HL-60 (cell line): Measurements from ENCODE around the gene ZNF48.

Experiments
- DNase-seq, 2 experiments: peaks; one replicate each; pipeline ENCODE4 v3.0.0-alpha.2; 2010 to 2020; ENCODE audit warnings: low read depth in 1 of 2, low spot score in 1 of 2
- H3K27ac ChIP-seq: fragments of 250-450 bp; sonication (Bioruptor Pico); replicated peaks from 2 replicates; pipeline ENCODE4 v1.5.1; 2020; ENCODE audit warnings: mild to moderate bottlenecking, moderate library complexity
- H3K27me3 ChIP-seq: fragments of 250-450 bp; sonication (Bioruptor Pico); 2 replicates; pipeline ENCODE4 v1.5.1; 2021; ENCODE audit warnings: mild to moderate bottlenecking, moderate library complexity; ENCODE audit not compliant: insufficient read depth, poor library complexity, severe bottlenecking
- H3K4me3 ChIP-seq: replicated peaks from 2 replicates; pipeline ENCODE4 v1.5.1; 2011; ENCODE audit warnings: mild to moderate bottlenecking, control low read depth, low read length; ENCODE audit not compliant: insufficient read depth
- GABPA ChIP-seq: IDR thresholded peaks from 2 replicates; pipeline ENCODE4 v1.6.1; 2012; ENCODE audit warnings: low read depth
- POLR2AphosphoS5 ChIP-seq: IDR thresholded peaks from 2 replicates; pipeline ENCODE4 v1.6.1; 2012; ENCODE audit warnings: low read depth
- SPI1 ChIP-seq: IDR thresholded peaks from 2 replicates; pipeline ENCODE4 v1.6.1; 2012; ENCODE audit warnings: low read depth, mild to moderate bottlenecking, borderline replicate concordance
- TF ChIP-seq, protein P1 (sequence below): IDR thresholded peaks from one replicate; pipeline ENCODE4 v1.5.1; 2011; ENCODE audit warnings: low read length, control low read depth, inconsistent platforms; ENCODE audit not compliant: insufficient read depth
- TF ChIP-seq, protein P2 (sequence below): IDR thresholded peaks from 2 replicates; pipeline ENCODE4 v1.6.1; 2012; ENCODE audit warnings: low read depth; ENCODE audit not compliant: insufficient replicate concordance

The ZNF48 gene

DNA sequence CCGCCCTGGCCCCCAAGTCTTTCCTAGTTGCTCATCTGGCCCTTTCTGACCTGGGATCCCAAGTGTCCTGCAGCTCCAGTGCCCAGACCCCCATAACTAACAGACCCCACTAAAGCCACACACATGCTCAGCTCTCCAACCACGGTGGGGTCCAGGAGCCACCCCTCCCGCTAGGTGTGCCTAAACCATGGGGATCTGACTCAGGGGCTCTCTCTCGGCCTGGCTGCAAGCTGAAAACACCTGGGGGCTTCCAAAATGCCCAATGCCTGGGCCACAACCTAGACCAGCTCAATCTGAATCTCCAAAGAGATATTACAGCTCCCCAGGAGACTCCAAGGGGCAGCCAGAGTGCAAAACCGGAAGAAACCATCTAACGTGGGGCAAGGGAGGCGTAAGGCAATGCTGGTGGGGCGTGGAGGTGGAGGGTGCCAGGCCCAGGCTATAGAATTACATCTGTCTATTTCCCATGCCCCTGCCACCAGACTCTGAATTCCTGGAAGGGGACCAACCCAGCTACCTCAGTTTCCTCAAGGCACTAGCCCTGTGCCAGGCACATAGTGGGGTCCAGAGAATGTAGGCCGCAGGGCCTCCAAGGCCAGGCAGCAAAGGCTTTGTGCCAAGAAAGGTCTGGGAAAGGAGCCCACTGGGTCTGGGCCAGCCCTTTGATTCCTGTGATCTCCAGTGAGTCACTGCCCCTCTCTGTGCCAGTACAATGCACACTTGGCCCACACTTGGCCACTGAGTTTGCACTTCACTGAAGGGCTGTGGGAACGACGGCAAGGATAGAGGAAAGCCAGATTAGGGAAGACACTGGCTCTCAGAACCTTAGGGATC, 43.4 kb upstream of the ZNF48 start:
- no peak for DNase-seq
- no peak for TF ChIP-seq POLR2AphosphoS5
- TF ChIP-seq, protein P1, sequence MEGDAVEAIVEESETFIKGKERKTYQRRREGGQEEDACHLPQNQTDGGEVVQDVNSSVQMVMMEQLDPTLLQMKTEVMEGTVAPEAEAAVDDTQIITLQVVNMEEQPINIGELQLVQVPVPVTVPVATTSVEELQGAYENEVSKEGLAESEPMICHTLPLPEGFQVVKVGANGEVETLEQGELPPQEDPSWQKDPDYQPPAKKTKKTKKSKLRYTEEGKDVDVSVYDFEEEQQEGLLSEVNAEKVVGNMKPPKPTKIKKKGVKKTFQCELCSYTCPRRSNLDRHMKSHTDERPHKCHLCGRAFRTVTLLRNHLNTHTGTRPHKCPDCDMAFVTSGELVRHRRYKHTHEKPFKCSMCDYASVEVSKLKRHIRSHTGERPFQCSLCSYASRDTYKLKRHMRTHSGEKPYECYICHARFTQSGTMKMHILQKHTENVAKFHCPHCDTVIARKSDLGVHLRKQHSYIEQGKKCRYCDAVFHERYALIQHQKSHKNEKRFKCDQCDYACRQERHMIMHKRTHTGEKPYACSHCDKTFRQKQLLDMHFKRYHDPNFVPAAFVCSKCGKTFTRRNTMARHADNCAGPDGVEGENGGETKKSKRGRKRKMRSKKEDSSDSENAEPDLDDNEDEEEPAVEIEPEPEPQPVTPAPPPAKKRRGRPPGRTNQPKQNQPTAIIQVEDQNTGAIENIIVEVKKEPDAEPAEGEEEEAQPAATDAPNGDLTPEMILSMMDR, result no peak
- TF ChIP-seq, protein P2, sequence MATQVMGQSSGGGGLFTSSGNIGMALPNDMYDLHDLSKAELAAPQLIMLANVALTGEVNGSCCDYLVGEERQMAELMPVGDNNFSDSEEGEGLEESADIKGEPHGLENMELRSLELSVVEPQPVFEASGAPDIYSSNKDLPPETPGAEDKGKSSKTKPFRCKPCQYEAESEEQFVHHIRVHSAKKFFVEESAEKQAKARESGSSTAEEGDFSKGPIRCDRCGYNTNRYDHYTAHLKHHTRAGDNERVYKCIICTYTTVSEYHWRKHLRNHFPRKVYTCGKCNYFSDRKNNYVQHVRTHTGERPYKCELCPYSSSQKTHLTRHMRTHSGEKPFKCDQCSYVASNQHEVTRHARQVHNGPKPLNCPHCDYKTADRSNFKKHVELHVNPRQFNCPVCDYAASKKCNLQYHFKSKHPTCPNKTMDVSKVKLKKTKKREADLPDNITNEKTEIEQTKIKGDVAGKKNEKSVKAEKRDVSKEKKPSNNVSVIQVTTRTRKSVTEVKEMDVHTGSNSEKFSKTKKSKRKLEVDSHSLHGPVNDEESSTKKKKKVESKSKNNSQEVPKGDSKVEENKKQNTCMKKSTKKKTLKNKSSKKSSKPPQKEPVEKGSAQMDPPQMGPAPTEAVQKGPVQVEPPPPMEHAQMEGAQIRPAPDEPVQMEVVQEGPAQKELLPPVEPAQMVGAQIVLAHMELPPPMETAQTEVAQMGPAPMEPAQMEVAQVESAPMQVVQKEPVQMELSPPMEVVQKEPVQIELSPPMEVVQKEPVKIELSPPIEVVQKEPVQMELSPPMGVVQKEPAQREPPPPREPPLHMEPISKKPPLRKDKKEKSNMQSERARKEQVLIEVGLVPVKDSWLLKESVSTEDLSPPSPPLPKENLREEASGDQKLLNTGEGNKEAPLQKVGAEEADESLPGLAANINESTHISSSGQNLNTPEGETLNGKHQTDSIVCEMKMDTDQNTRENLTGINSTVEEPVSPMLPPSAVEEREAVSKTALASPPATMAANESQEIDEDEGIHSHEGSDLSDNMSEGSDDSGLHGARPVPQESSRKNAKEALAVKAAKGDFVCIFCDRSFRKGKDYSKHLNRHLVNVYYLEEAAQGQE, result no peak
- TF ChIP-seq SPI1, result no peak
- TF ChIP-seq GABPA, result no peak
- H3K27me3 ChIP-seq, result no peaks in the 10 kb centered on the region
- no peak overlapping the region for H3K4me3 ChIP-seq
- H3K27ac ChIP-seq, result no peak overlapping the region

DNA sequence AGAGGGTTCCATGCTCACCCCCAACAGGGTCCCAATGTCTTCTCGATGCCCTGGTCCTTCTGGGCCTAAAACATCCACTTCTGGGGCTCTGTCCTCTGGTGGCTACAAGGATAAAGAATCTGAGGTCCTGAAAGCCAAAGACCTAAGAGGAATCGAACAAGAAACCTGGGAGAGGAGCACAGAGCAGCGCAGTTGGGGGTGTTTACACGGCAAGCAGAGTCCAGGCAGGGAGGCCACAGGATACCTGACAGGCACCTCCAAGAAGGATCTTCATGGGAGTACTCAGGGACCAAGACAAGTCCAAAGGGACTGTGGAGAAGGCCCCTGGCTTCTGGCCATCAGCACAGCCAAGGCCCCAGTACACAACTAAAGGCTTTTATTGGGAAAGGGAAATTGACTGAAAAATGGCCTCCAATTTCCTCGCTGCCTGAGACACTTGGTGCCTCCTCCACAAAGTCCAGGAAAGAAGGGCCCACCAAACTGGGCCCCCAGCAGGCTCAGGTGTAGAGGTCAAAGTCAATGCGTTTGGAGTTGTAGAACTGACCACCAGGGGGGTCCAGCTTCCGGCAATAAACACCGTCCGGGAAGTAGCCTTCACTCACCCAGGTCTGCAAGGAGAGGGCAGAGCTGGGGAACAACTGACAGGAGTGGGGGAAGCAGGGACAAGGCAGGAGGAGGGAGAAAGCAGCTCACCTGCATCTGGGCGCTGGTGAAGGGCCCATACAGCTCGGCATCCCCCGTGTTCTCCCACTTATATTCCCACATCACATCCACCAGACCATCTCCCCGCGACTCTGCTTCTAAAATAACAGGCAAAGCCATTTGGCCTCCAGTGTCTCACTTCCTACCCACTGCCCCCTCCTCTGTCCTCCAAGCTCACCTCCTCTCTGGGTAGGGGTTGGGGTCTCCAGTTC, 42.5 kb upstream of the ZNF48 start:
- Histone ChIP-seq H3K27me3 (no peaks in the 10 kb centered on the region), H3K4me3 (no peak overlapping the region), H3K27ac (no peak overlapping the region)
- DNase-seq, result no peak
- no peak for TF ChIP-seq POLR2AphosphoS5
- TF ChIP-seq SPI1, result no peak
- TF ChIP-seq GABPA, result no peak
- TF ChIP-seq, protein P2, result no peak
- TF ChIP-seq, protein P1, result no peak

DNA sequence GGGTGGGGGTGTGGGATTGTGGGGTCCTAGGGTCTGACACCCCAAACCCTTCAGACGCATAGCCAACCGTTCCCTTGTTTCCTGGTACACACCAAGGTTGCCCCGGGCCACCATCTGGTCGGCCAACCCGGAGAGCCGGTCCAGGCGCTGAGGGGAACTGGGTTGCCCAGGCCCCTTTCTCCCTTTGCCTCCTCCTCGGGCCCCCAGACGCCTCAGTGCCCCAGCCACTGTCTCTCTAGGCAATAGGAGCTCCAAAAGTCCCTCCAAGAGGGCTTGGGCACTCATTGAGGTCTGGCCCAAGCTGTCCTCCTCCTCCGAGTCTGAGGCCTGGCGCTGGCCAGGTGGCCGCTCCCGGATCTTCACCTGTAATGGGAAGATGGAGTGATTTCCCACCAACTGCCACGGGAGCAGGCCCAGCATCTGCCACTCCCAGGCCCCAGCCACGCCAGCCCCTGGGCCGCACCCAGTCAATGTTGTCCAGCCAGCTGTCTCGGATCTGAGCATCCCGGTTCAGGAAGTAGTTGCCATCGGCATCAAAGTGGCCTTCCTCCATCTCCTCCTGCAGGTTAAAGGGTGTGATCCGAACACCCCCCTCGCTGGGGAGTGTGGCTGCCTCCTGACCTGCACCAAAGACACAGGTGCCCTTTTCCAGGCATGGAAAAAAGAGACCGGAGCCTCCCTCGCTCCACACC, 41.6 kb upstream of the ZNF48 start:
- no peak overlapping the region; the same call in 1 of the 2 replicates for H3K27ac ChIP-seq
- H3K4me3 ChIP-seq, result no peak overlapping the region; the same call in 1 of the 2 replicates
- no peak for TF ChIP-seq SPI1
- no peak for TF ChIP-seq POLR2AphosphoS5
- TF ChIP-seq, protein P1, result no peak
- TF ChIP-seq, protein P2, result no peak
- TF ChIP-seq GABPA, result no peak
- no peaks in the 10 kb centered on the region for H3K27me3 ChIP-seq
- DNase-seq, result no peak
